ENCODE data around the gene BMP10. TPM values are rescaled to one million over a fixed set of nuclear protein-coding genes. Genes with fewer than 3 reads are reported as not detected.

BMP10 gene
- total RNA-seq, 1 donor from 2014 or later = 0.35 TPM

DNA sequence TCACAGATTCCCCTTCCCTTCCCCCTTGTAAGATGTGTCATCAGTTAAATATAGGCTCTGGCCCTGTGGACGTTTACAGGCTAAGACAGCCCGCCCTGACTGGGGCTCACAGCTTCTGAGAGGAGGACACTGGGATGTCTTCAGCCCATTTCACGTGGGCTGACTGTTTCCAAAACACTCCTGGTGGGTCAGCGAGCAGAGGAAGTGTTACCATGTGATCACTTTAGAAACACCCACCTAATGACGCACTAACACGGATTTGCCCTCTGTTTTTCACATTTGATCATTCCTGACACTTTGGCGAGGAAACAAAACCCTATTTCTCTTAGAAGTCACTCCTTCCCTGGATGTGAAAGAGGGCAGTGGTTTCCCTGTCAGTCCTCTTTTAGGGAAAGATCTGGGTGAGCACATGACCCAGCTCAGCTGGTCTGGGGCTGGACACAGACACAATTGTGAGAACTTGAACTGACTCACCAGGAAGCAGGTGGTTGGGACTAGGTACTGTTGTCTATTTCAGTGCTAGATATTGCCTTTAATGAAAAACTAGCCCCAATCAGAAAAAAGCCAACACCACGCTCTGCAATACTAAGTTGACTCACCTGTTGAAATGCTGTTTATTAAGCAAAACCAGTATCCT, 38.8 kb downstream of the BMP10 start:
- intact Hi-C loops (cut with DNase I) = loop anchor here (5.0 kb wide), 1 partner anchor 60 kb away; no protein-coding TSS in a partner anchor
- ATAC-seq (peak; percentile 43), DNase-seq (ENCODE audit: missing footprints) (peak; percentile 73)

GRCh38 chr2:68831686-68832232, 39.4 kb downstream of the BMP10 start:
- no peak for DNase-seq (ENCODE audit: missing footprints)
- ATAC-seq = no peak
- intact Hi-C loops (cut with DNase I) = loop anchor here (5.0 kb wide), 1 partner anchor 59 kb away; no protein-coding TSS in a partner anchor

- ATAC-seq = no peak
- intact Hi-C loops (cut with DNase I) = loop anchor here (5.0 kb wide), 1 partner anchor 57 kb away; no protein-coding TSS in a partner anchor
- no peak for DNase-seq (ENCODE audit: missing footprints)
Observed at GRCh38 chr2:68829749-68830148, 41.4 kb downstream of the BMP10 start.

- DNase-seq (ENCODE audit: missing footprints) (peak; percentile 97), ATAC-seq (peak; percentile 86)
- intact Hi-C loops (cut with DNase I) = no loop called here
Observed at GRCh38 chr2:68828887-68829708, 42.1 kb downstream of the BMP10 start.

DNA sequence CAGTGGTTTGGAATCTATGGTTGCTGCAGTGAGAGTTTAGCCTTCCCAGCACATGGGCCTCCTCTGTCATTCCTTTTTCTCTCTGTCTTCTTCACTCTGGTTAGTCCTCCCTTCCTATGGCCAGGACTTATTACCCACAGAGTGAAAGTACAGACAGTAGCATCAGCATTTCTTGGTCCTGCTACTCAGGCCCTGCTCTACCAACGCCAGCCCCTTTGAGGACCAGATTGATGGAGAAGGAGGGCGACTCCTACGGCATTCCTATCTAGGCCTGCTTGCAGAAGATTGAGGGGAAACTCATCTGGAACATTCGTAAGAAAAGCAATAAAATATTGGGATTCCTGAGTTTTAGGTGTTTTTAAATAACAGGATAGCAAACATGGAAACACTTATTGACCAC, 43.5 kb downstream of the BMP10 start:
- no peak for ATAC-seq
- intact Hi-C loops (cut with DNase I) = no loop called here
- no peak for DNase-seq (ENCODE audit: missing footprints)

DNA sequence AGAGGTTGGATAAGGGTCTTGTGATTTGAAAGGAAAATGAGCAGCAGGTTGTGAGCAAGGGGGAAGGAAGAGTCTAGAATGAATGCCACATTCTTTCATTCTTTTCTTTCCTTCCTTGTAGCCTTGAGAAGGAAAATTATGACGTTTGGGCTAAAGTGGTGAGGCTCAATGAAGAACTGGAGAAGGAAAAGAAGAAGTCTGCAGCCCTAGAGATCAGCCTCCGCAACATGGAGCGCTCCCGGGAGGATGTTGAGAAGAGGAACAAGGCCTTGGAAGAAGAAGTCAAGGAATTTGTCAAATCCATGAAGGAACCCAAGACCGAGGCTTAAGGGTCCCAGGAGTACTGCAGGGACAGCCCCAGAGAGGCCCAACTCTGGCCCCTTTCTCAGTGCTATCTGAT, 45.3 kb downstream of the BMP10 start:
- ATAC-seq (no peak), DNase-seq (ENCODE audit: missing footprints) (no peak)
- intact Hi-C loops (cut with DNase I) = no loop called here

DNA sequence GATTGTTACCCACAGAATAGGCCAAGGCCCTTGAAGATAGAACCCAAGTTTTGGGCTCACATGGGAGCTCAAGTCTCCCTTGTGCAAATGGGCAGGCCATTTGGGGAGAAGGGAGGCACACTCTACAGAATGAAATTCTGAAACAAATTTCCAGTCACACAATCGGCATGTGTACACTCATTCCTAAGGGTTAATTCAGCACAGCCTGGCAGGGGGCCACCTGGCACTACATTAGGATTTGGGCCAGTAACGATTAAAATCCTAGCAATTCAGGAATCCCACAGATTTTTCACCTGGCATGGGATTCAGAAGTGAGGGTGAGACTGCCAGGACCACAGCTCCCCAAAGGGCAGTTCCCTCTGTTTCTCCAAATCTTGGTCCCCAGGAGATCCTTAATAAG, 46.4 kb downstream of the BMP10 start:
- no peak for ATAC-seq
- DNase-seq (ENCODE audit: missing footprints) = no peak
- intact Hi-C loops (cut with DNase I) = no loop called here

DNA sequence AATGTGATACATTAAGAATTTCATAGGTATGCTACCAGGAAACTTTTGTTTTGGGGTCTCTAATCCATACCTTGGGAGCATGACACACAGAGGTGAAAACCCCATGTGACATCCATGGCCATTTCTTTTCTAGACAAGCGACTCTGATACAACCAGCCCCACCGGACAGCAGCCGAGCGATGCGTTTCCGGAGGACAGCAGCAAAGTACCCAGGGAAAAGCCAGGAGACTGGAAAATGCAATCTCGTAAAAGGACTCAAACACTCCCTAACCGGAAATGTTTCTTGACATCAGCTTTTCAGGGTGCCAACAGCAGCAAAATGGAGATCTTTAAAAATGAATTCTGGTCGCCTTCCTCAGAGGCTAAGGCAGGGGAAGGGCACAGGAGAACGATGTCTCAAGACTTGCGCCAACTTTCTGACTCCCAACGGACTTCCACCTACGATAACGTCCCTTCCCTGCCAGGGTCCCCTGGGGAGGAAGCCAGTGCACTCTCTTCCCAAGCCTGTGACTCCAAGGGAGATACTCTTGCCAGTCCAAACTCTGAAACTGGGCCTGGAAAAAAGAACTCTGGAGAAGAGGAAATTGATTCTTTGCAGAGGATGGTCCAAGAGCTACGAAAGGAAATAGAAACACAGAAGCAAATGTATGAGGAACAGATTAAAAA, 48.9 kb downstream of the BMP10 start:
- DNase-seq (ENCODE audit: missing footprints) = no peak
- intact Hi-C loops (cut with DNase I) = no loop called here
- no peak for ATAC-seq

GRCh38 chr2:68819556-68819955, 51.6 kb downstream of the BMP10 start:
- no peak for DNase-seq (ENCODE audit: missing footprints)
- intact Hi-C loops (cut with DNase I) = no loop called here
- ATAC-seq = no peak

- DNase-seq (ENCODE audit: missing footprints) = no peak
- no peak for ATAC-seq
- intact Hi-C loops (cut with DNase I) = no loop called here
Observed at GRCh38 chr2:68817306-68817705, 53.9 kb downstream of the BMP10 start.

Other genes starting within 250 kb of the BMP10 start
- not detected for gene PROKR1, start 227.8 kb downstream of the BMP10 start, total RNA-seq
- gene ARHGAP25, start 136.6 kb downstream of the BMP10 start, total RNA-seq = 9.4 TPM
- not detected for gene GKN2, start 81.5 kb upstream of the BMP10 start, total RNA-seq
- gene GKN1, start 103.2 kb upstream of the BMP10 start, total RNA-seq = not detected
- gene ANTXR1, start 141.8 kb upstream of the BMP10 start, total RNA-seq = 31.9 TPM

All from Right ventricle myocardium inferior (tissue), 1 donor.